Osteoblast (primary cell): ENCODE results near the gene ADAMTS18. TPM values are rescaled to one million over a fixed set of nuclear protein-coding genes. Genes with fewer than 3 reads are reported as not detected.

ENCODE experiments used
- DNase-seq: peaks from one replicate; pipeline ENCODE4 v3.0.0; 2011; ENCODE audit warnings: low spot score, mixed read lengths; ENCODE audit not compliant: insufficient read length; ENCODE audit errors: missing footprints
- H2AFZ ChIP-seq: 2 replicates; pipeline ENCODE4 v1.6.0; 2011; ENCODE audit warnings: mild to moderate bottlenecking, low read length
- H3K27ac ChIP-seq: 2 replicates; pipeline ENCODE4 v1.5.1; 2011; ENCODE audit warnings: mild to moderate bottlenecking, low read depth, low read length, moderate library complexity
- H3K27me3 ChIP-seq: 2 replicates; pipeline ENCODE4 v1.6.0; 2012; ENCODE audit warnings: mild to moderate bottlenecking, control low read depth, inconsistent platforms, low read length, moderate library complexity; ENCODE audit not compliant: insufficient read depth
- H3K36me3 ChIP-seq: 2 replicates; pipeline ENCODE4 v1.5.1; 2011; ENCODE audit warnings: mild to moderate bottlenecking, low read length, control low read depth, moderate library complexity; ENCODE audit not compliant: insufficient read depth
- H3K4me1 ChIP-seq: 2 replicates; pipeline ENCODE4 v1.5.1; 2011; ENCODE audit warnings: mild to moderate bottlenecking, low read length, control low read depth, moderate library complexity; ENCODE audit not compliant: insufficient read depth
- H3K4me2 ChIP-seq: 2 replicates; pipeline ENCODE4 v1.6.0; 2011; ENCODE audit warnings: mild to moderate bottlenecking, low read length; ENCODE audit not compliant: insufficient read depth
- H3K4me3 ChIP-seq: fragments of 200-600 bp; sonication (generic); 3 replicates; pipeline ENCODE4 v1.5.1; 2012; ENCODE audit warnings: mild to moderate bottlenecking, low read length, inconsistent platforms; ENCODE audit not compliant: insufficient read depth
- H3K79me2 ChIP-seq: 2 replicates; pipeline ENCODE4 v1.6.0; 2012; ENCODE audit warnings: mild to moderate bottlenecking, low read length, control low read depth, inconsistent platforms; ENCODE audit not compliant: insufficient read depth
- H3K9me3 ChIP-seq: 2 replicates; pipeline ENCODE4 v1.5.1; 2011; ENCODE audit warnings: low read depth, low read length, control low read depth
- H4K20me1 ChIP-seq: 2 replicates; pipeline ENCODE4 v1.6.0; 2012; ENCODE audit warnings: mild to moderate bottlenecking, low read length, control low read depth; ENCODE audit not compliant: insufficient read depth
- total RNA-seq: library from RNA; depleted of rRNA; stranded (reverse); fragments of >200 nt; gene quantifications from 2 replicates; pipeline ENCODE4 v1.2.3, GENCODE V29; 2012
- TF ChIP-seq, protein P1 (sequence below): IDR thresholded peaks from 2 replicates; pipeline ENCODE4 v1.5.1; 2011; ENCODE audit warnings: mild to moderate bottlenecking, low read depth, low read length, moderate library complexity; ENCODE audit errors: extremely low read depth

The ADAMTS18 gene
- total RNA-seq, 1 donor, result not detected

- H3K4me2 ChIP-seq, result no peak overlapping the region
- no peaks in the 10 kb centered on the region for H3K79me2 ChIP-seq
- no peak overlapping the region for H3K27ac ChIP-seq
- no peaks in the 10 kb centered on the region for H3K9me3 ChIP-seq
- TF ChIP-seq, protein P1, sequence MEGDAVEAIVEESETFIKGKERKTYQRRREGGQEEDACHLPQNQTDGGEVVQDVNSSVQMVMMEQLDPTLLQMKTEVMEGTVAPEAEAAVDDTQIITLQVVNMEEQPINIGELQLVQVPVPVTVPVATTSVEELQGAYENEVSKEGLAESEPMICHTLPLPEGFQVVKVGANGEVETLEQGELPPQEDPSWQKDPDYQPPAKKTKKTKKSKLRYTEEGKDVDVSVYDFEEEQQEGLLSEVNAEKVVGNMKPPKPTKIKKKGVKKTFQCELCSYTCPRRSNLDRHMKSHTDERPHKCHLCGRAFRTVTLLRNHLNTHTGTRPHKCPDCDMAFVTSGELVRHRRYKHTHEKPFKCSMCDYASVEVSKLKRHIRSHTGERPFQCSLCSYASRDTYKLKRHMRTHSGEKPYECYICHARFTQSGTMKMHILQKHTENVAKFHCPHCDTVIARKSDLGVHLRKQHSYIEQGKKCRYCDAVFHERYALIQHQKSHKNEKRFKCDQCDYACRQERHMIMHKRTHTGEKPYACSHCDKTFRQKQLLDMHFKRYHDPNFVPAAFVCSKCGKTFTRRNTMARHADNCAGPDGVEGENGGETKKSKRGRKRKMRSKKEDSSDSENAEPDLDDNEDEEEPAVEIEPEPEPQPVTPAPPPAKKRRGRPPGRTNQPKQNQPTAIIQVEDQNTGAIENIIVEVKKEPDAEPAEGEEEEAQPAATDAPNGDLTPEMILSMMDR, result no peak
- peaks cover 17% of the 10 kb centered on the region for H3K27me3 ChIP-seq
- no peaks in the 10 kb centered on the region for H4K20me1 ChIP-seq
- H3K36me3 ChIP-seq, result no peaks in the 10 kb centered on the region
- no peak overlapping the region for H3K4me3 ChIP-seq
- H3K4me1 ChIP-seq, result no peaks in the 10 kb centered on the region
- no peak overlapping the region for H2AFZ ChIP-seq
- DNase-seq, result no peak
These were observed 8.7 kb upstream of the ADAMTS18 start for GRCh38 chr16:77443357-77444146.

DNA sequence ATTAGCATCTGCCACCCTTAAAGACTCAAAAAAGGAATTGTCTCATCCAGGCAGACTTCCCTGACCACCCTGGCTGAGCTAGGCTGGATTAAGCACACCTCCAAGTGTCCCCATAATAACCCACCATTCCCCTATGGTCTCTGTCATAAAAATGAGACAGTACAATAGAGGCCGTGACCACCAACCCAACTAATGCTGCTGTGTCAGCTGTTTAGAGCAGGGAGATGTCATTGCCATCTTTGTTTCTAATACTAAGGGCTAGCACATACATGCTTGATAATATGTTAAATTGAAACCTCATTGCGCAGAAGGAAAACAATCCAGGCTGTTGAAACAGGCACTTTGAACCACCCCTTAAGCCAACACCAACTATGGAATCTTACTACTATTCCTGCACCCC is 7.2 kb upstream of the ADAMTS18 start:
- Histone ChIP-seq H3K79me2 (no peaks in the 10 kb centered on the region), H3K36me3 (no peaks in the 10 kb centered on the region), H2AFZ (no peak overlapping the region), H3K27me3 (peaks cover 14% of the 10 kb centered on the region), H4K20me1 (no peaks in the 10 kb centered on the region), H3K4me3 (no peak overlapping the region), H3K4me2 (no peak overlapping the region), H3K4me1 (no peaks in the 10 kb centered on the region), H3K27ac (no peak overlapping the region), H3K9me3 (no peaks in the 10 kb centered on the region)
- DNase-seq, result no peak
- TF ChIP-seq, protein P1, result no peak

- no peak overlapping the region for H3K27ac ChIP-seq
- TF ChIP-seq, protein P1, result no peak
- no peak overlapping the region for H3K4me3 ChIP-seq
- H3K4me1 ChIP-seq, result no peaks in the 10 kb centered on the region
- no peaks in the 10 kb centered on the region for H4K20me1 ChIP-seq
- H3K4me2 ChIP-seq, result no peak overlapping the region
- H3K27me3 ChIP-seq, result peaks cover 34% of the 10 kb centered on the region
- DNase-seq, result no peak
- H3K36me3 ChIP-seq, result no peaks in the 10 kb centered on the region
- H3K79me2 ChIP-seq, result no peaks in the 10 kb centered on the region
- H2AFZ ChIP-seq, result no peak overlapping the region
- H3K9me3 ChIP-seq, result no peaks in the 10 kb centered on the region
These were observed 4.3 kb upstream of the ADAMTS18 start for GRCh38 chr16:77439106-77439505.

DNA sequence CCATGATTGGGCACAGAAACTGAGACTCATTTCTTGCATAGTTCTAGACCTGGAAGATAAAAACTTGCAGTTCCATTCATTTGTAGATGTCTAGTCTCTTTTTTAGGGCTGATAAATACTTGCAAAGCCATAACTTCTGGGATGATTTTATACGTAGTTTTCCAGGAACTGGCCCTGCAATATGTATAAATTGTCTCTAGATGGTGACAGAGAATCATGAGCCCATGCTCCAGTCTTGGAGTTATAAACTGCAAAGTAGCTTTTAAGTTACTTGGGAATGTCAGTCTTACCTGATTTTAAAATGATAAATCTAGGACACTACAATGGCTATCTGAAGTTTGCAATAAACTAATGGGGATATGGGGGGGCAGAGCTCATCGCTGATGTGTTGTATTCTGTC is 3.0 kb upstream of the ADAMTS18 start:
- Histone ChIP-seq H3K4me3 (no peak overlapping the region), H4K20me1 (no peaks in the 10 kb centered on the region), H2AFZ (no peak overlapping the region), H3K4me1 (no peaks in the 10 kb centered on the region), H3K27me3 (peaks cover 46% of the 10 kb centered on the region), H3K36me3 (no peaks in the 10 kb centered on the region), H3K4me2 (no peak overlapping the region), H3K79me2 (no peaks in the 10 kb centered on the region), H3K27ac (no peak overlapping the region), H3K9me3 (no peaks in the 10 kb centered on the region)
- TF ChIP-seq, protein P1, result peak; percentile 29
- no peak for DNase-seq
